Nephron progenitor cell (in vitro differentiated cells): ENCODE results near the gene EEF1A2.
A peak's percentile ranks its signal among the peaks of the same experiment; 100 is the strongest.

Experiments
- DNase-seq: peaks from one replicate; pipeline ENCODE4 v3.0.0; 2021
- H3K27ac Mint-ChIP-seq: 2 replicates; pipeline ENCODE4 v1.8.0; 2021; ENCODE audit warnings: mild to moderate bottlenecking, moderate library complexity, mixed read lengths
- H3K27me3 Mint-ChIP-seq: 2 replicates; pipeline ENCODE4 v1.8.0; 2021; ENCODE audit warnings: mild to moderate bottlenecking, low read depth, mixed read lengths; ENCODE audit not compliant: poor library complexity
- H3K36me3 Mint-ChIP-seq: 2 replicates; pipeline ENCODE4 v1.8.0; 2021; ENCODE audit warnings: low read depth, mixed read lengths
- H3K4me1 Mint-ChIP-seq: 2 replicates; pipeline ENCODE4 v1.8.0; 2021; ENCODE audit warnings: mixed read lengths
- H3K4me3 Mint-ChIP-seq: 2 replicates; pipeline ENCODE4 v1.8.0; 2021; ENCODE audit warnings: mild to moderate bottlenecking, moderate library complexity, mixed read lengths
- H3K9me3 Mint-ChIP-seq: 2 replicates; pipeline ENCODE4 v1.8.0; 2021; ENCODE audit warnings: mild to moderate bottlenecking, moderate library complexity, mixed read lengths
- TF ChIP-seq, protein P1 (sequence below): fragments of 200-600 bp; sonication (generic); IDR thresholded peaks from 2 replicates; pipeline ENCODE4 v1.5.0; 2021; ENCODE audit warnings: antibody characterized with exemption

Gene EEF1A2

DNA sequence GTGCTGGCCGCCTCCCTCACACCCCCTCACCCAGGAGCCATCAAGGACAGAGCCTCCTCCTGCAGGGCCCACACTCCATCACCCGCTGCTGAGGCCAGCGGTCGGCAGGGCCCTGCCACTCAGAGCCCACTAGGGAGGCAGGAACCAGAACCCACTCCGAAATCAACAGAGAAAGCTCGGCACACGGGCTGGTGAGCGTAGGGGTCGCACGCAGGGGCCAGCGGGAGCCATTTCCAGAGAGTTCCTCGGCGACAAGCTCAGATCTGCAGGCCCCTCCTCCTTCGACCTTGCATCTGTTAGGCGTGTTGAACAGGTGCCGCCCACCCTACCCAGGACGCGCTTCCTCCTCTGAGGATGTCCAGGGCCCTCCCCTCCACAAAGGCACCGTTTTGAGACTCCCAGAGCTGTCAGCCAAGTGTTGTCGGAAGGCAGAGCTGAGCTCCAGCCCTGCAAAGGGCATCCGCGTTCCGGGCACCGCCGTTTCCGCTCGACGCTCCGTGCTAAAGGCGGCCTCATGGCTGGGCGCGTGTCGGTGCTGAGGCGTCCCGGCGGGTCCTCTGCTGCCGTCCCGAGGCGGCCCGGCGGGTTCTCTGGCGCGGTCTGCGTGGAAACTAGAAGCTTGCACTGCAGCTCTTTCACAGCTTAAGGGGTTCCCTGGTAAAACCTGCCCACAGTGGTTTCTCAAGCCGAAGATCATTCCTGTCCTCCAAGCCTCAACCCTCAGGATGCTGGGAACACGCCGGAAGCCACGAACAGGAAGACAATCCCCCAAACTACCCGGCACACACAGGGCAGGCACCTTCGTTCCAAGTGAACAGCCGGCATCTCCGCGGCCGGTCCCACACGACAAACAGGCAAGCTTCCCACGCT is 33.3 kb downstream of the EEF1A2 start:
- no peak overlapping the region for H3K27ac Mint-ChIP-seq
- no peak for DNase-seq
- peaks cover 30% of the 10 kb centered on the region for H3K4me1 Mint-ChIP-seq
- no peaks in the 10 kb centered on the region for H3K36me3 Mint-ChIP-seq
- TF ChIP-seq, protein P1, sequence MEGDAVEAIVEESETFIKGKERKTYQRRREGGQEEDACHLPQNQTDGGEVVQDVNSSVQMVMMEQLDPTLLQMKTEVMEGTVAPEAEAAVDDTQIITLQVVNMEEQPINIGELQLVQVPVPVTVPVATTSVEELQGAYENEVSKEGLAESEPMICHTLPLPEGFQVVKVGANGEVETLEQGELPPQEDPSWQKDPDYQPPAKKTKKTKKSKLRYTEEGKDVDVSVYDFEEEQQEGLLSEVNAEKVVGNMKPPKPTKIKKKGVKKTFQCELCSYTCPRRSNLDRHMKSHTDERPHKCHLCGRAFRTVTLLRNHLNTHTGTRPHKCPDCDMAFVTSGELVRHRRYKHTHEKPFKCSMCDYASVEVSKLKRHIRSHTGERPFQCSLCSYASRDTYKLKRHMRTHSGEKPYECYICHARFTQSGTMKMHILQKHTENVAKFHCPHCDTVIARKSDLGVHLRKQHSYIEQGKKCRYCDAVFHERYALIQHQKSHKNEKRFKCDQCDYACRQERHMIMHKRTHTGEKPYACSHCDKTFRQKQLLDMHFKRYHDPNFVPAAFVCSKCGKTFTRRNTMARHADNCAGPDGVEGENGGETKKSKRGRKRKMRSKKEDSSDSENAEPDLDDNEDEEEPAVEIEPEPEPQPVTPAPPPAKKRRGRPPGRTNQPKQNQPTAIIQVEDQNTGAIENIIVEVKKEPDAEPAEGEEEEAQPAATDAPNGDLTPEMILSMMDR: no peak
- H3K27me3 Mint-ChIP-seq: peaks cover 29% of the 10 kb centered on the region
- H3K9me3 Mint-ChIP-seq: no peaks in the 10 kb centered on the region
- H3K4me3 Mint-ChIP-seq: no peak overlapping the region

GRCh38 chr20:63464289-63464635 is 34.6 kb downstream of the EEF1A2 start:
- H3K9me3 Mint-ChIP-seq: no peaks in the 10 kb centered on the region
- TF ChIP-seq, protein P1: no peak
- DNase-seq: no peak
- no peaks in the 10 kb centered on the region for H3K36me3 Mint-ChIP-seq
- H3K4me3 Mint-ChIP-seq: no peak overlapping the region
- peaks cover 21% of the 10 kb centered on the region for H3K27me3 Mint-ChIP-seq
- H3K4me1 Mint-ChIP-seq: peaks cover 25% of the 10 kb centered on the region
- no peak overlapping the region for H3K27ac Mint-ChIP-seq

GRCh38 chr20:63463400-63464288 is 35.2 kb downstream of the EEF1A2 start:
- Mint-ChIP-seq H3K9me3 (no peaks in the 10 kb centered on the region), H3K4me1 (peaks cover 25% of the 10 kb centered on the region), H3K27me3 (peaks cover 21% of the 10 kb centered on the region), H3K36me3 (no peaks in the 10 kb centered on the region), H3K27ac (no peak overlapping the region), H3K4me3 (no peak overlapping the region)
- DNase-seq: no peak
- TF ChIP-seq, protein P1: no peak

DNA sequence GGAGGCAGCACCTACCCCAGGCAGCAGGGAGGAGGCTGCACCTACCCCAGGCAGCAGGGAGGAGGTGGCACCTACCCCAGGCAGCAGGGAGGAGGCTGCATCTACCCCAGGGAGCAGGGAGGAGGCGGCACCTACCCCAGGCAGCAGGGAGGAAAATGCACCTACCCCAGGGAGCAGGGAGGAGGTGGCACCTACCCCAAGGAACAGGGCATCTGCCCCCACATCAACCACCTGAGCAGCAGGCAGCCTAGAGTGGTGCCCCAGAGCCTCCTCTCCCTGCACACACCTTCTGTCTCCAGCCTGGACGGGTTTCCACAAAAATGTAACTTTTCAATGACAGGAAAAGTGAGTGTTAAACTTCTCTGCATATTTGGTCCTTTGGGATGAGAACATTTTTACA is 36.6 kb downstream of the EEF1A2 start:
- Mint-ChIP-seq H3K9me3 (no peaks in the 10 kb centered on the region), H3K27ac (no peak overlapping the region), H3K27me3 (peaks cover 21% of the 10 kb centered on the region), H3K4me3 (no peak overlapping the region), H3K36me3 (no peaks in the 10 kb centered on the region), H3K4me1 (peaks cover 24% of the 10 kb centered on the region)
- no peak for DNase-seq
- TF ChIP-seq, protein P1: no peak

DNA sequence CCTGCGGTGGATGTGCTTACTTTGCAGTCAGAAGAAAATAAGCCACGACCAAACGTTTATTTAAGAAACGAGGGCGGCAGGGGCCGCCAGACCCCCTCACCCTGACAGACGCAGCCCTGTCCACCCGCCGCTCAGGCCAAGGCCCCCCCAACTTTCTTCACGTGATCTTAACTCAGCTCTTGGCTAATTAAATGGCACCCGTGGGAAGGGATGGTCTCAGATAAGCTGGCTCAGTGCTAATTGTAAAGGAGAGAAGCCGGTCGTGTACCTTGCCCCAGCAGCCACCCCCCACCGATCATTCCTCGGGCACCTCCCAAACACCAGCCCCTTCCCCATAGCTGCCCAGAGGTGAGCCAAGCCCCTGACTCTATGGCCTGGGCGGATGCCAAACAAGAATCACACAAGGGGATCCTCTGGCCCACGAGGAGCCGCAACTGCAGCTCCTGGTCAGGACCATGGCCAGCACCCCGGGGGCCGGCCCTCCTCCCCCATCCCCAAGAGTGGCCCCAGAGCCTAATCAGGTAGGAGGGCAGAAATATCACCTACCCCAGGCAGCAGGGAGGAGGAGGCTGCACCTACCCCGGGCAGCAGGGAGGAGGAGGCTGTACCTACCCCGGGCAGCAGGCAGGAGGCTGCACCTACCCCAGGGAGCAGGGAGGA is 37.6 kb downstream of the EEF1A2 start:
- Mint-ChIP-seq H3K36me3 (no peaks in the 10 kb centered on the region), H3K4me3 (no peak overlapping the region), H3K4me1 (peaks cover 22% of the 10 kb centered on the region), H3K27ac (no peak overlapping the region), H3K9me3 (no peaks in the 10 kb centered on the region), H3K27me3 (peaks cover 21% of the 10 kb centered on the region)
- DNase-seq: peak; percentile 89
- TF ChIP-seq, protein P1: no peak
